ENCODE results near the gene MYO7A. TPM values are rescaled to one million over a fixed set of nuclear protein-coding genes. Genes with fewer than 3 reads are reported as not detected.

The MYO7A gene
- total RNA-seq, 1 donor from 2014 or later = 46.4 TPM

GRCh38 chr11:77171885-77172665 lies 44.0 kb downstream of the MYO7A start:
- H3K27ac ChIP-seq = no peak overlapping the region
- TF ChIP-seq CTCF (IDR thresholded peaks at IDR 0.05) = no peak
- intact Hi-C loops (cut with DNase I) = no loop called here
- no peak for DNase-seq (ENCODE audit: low spot score in 2 of 2)
- no peaks in the 10 kb centered on the region for H3K27me3 ChIP-seq
- no peaks in the 10 kb centered on the region for H3K9me3 ChIP-seq
- no peaks in the 10 kb centered on the region for H3K4me1 ChIP-seq
- no peak overlapping the region for H3K4me3 ChIP-seq
- H3K36me3 ChIP-seq = no peaks in the 10 kb centered on the region

DNA sequence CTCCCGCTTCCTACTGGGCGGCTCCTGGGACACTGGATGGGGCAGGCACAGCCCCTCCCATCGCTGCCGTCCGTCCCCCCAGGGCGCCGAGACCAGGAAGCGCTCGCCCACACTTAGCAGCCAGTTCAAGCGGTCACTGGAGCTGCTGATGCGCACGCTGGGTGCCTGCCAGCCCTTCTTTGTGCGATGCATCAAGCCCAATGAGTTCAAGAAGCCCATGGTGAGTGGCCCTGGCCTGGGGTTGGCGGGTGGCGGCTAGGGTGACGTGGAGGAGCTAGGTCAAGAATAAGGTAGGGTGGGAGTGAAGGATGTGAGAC lies 44.6 kb downstream of the MYO7A start:
- no peaks in the 10 kb centered on the region for H3K9me3 ChIP-seq
- TF ChIP-seq CTCF (IDR thresholded peaks at IDR 0.05) = no peak
- intact Hi-C loops (cut with DNase I) = no loop called here

GRCh38 chr11:77173494-77173893 lies 45.4 kb downstream of the MYO7A start:
- no peaks in the 10 kb centered on the region for H3K27me3 ChIP-seq
- no peak overlapping the region for H3K27ac ChIP-seq
- DNase-seq (ENCODE audit: low spot score in 2 of 2) = no peak
- TF ChIP-seq CTCF (IDR thresholded peaks at IDR 0.05) = no peak
- no peaks in the 10 kb centered on the region for H3K4me1 ChIP-seq
- H3K4me3 ChIP-seq = no peak overlapping the region
- H3K36me3 ChIP-seq = no peaks in the 10 kb centered on the region
- H3K9me3 ChIP-seq = no peaks in the 10 kb centered on the region
- intact Hi-C loops (cut with DNase I) = no loop called here

More for the DNA sequence above, 44.6 kb downstream of the MYO7A start:
- Histone ChIP-seq H3K27me3 (no peaks in the 10 kb centered on the region), H3K4me1 (no peaks in the 10 kb centered on the region), H3K27ac (no peak overlapping the region), H3K4me3 (no peak overlapping the region), H3K36me3 (no peaks in the 10 kb centered on the region)
- DNase-seq (ENCODE audit: low spot score in 2 of 2) = no peak

GRCh38 chr11:77174559-77174958 lies 46.5 kb downstream of the MYO7A start:
- Histone ChIP-seq H3K27ac (no peak overlapping the region), H3K9me3 (no peaks in the 10 kb centered on the region), H3K4me3 (no peak overlapping the region), H3K36me3 (no peaks in the 10 kb centered on the region), H3K4me1 (no peaks in the 10 kb centered on the region), H3K27me3 (no peaks in the 10 kb centered on the region)
- no peak for TF ChIP-seq CTCF (IDR thresholded peaks at IDR 0.05)
- intact Hi-C loops (cut with DNase I) = no loop called here
- no peak for DNase-seq (ENCODE audit: low spot score in 2 of 2)

DNA sequence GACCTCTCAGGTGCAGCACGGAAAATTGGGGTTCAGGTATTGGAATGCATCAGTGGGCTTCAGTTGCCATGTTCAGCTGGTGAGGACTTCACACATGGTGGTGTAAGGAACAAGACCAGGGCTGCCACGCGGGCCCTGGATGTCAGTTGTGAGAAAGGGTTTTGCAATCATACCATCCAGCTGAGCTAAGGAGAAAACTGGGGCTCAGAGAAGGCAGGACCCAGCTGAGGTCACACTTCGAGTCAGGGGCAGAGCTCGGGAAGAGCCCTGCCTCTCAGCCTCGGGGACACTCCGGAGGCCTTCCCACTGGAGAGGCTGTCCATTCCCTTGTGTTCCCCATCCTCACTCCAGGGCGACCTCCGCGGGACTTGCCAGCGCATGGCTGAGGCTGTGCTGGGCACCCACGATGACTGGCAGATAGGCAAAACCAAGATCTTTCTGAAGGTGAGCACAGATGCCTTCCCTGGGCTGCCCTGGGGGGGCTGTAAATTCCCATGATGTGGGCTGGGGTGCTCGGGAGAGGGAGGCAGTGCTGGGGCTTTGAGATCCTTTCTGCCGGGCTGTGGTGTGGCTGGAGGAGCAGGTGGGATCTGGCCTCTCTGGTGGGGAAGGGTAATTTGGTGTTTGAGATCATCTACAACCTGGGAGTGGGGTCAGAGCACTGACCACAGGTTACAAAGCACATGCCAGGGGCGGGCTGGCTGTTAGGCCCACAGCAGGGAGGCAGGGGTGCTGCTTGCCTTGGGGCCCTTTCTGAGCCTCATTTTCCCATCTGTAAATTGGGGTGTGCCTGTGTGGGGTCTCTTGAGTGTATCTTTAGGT lies 47.2 kb downstream of the MYO7A start:
- Histone ChIP-seq H3K4me3 (peak overlapping the region in 1 of 2 donors; percentile 19), H3K4me1 (no peaks in the 10 kb centered on the region), H3K36me3 (no peaks in the 10 kb centered on the region), H3K27me3 (no peaks in the 10 kb centered on the region), H3K27ac (no peak overlapping the region), H3K9me3 (no peaks in the 10 kb centered on the region)
- no peak for TF ChIP-seq CTCF (IDR thresholded peaks at IDR 0.05)
- intact Hi-C loops (cut with DNase I) = no loop called here
- DNase-seq (ENCODE audit: low spot score in 2 of 2) = peak; percentile 23 to 69

Data from ascending aorta (tissue), 2 donors.